SU-DHL-6 (cell line): Measurements from ENCODE around the gene LIX1L.

Experiments used
- CTCF ChIP-seq: fragments of 200-600 bp; sonication (generic); IDR thresholded peaks from one replicate; pipeline ENCODE4 v1.5.1; 2017; ENCODE audit warnings: antibody characterized with exemption, mild to moderate bottlenecking, low read length, moderate library complexity; ENCODE audit not compliant: insufficient read depth, poor library complexity, severe bottlenecking
- EZH2phosphoT487 ChIP-seq: fragments of 200-600 bp; sonication (generic), shearing (Covaris generic); conservative IDR thresholded peaks from 2 replicates; pipeline ENCODE4 v1.6.1; 2018; ENCODE audit warnings: mild to moderate bottlenecking, antibody characterized with exemption, low read length, moderate library complexity, mixed read lengths

- TF ChIP-seq CTCF: no peak
- TF ChIP-seq EZH2phosphoT487: no peak
Observed at GRCh38 chr1:145953861-145954260, 4.0 kb downstream of the LIX1L start.
